Hippocampal formation (tissue), 2 donors: ENCODE measurements around the gene HBA1.
"Not testable (repeated sequence)": the region's sequence is repeated elsewhere in the genome, so short reads cannot be mapped to it uniquely, and the experiment has no call there.

Source experiments
- DNase-seq, 2 donors: peaks; one replicate each; lab custom pipeline; 2025; lab: John Stamatoyannopoulos, UW

HBA1 gene

GRCh38 chr16:176477-177382 lies at the start of gene HBA1:
Gene HBA1 (plus strand): TSS chr16:176680. CDS start chr16:176717, 37 bp downstream.
- DNase-seq: not testable (repeated sequence)

- no peak for DNase-seq
Measured at GRCh38 chr16:129075-129474, 47.4 kb upstream of the HBA1 start.

DNA sequence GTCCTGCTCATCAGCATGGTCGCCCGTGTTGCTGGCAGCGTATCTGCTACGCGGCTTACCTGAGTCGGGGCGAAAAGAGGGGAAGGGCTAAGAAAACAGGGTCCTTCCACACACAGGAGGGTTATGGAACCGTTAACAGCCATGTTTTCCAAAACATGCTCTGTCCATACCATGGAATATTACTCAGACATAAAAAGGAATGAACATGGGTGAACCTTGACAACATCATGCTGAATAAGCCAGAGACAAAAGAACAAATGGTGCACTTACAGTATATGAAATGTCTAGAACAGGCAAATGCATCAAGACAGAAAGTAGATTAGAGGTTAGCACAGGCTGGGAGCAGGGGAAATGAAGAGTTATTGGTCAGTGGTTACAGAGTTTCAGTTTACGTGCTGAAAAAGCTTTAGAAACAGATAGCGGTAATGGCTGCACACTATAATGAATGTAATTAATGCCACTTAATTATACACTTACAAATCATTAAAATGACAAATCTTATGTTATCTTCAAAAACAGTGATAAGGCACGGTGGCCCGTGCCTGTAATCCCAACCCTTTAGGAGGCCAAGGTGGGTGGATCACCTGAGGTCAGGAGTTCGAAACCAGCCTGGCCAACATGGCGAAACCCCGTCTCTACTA lies 45.8 kb upstream of the HBA1 start:
- no peak for DNase-seq

- DNase-seq: no peak
Measured at GRCh38 chr16:132120-132519, 44.4 kb upstream of the HBA1 start.

- DNase-seq: no peak
Measured at GRCh38 chr16:133716-134115, 42.8 kb upstream of the HBA1 start.

DNA sequence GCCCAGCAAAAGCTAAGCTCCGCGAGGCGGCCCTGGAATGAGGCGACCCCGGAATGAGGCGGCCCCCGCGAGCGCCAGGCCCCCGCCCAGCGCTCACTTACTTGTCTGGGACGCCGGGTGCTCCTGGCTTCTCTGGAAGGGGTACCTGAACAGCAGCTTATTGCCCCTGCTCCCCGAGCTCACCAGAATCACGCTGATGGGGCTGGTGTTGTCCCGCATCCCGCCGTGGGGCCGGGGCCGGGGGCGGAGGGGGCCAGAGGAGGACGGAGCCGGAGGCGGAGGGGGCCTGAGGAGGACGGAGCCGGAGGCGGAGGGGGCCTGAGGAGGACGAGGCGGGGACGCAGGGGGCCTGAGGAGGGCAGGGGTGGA lies 38.4 kb upstream of the HBA1 start:
- DNase-seq: no peak

DNA sequence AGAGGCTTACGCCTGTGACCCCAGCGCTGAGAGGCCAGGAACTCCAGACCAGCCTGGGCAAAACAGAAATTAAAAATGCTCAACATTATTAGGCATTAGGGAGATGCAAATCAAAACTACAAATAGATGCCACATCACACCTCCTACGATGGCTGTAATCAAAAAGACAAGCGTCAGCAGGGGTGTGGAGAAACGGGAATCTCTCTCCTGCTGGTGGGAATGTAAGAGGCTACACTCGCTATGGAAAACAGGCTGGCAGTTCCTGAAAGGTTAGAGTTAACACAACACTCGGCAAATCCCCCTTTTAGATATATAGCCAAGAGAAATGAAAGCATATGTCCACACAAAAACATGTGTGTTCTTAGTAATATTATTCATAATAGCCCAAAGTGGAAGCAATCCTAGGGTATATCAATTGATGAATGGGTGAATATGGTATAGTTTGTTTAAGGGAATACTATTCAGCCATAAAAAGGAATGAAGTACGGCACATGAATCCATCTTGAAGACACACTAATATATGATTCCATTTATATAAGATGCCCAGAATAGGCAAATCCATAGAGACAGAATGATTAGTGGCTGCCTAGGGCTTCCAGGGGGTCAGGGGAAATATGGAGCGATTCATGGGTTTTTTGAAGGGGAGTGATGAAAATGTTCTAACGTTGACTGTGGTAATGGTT lies 36.2 kb upstream of the HBA1 start:
- no peak for DNase-seq

DNA sequence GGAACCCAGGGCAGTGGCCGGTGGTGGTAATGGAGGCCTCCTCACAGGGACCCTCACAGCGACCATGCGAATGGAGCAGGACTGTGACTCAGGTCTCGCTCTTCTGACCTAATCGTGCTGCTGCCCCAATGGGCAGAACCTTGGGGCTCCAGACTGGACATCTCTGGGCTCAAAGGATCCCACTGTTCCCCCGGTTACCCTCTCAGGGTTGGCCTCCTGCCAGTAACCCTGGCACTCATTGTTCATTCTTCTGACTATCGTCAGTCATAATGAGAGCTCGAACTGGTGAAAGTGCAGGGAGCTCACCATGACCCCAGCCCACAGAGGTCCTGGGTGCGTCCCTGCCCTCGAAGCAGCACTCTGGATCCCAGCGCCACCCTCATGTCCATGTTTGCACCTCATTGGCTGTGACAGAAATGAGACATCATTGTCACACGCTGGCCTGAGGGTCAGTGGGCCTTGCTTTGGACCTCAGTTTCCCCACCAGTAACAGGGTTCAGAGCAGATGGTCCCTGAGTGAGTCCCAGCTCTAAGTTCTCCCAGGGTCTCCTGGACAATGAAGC lies 34.0 kb upstream of the HBA1 start:
- peak in 1 of 2 donors; percentile 12 for DNase-seq

DNA sequence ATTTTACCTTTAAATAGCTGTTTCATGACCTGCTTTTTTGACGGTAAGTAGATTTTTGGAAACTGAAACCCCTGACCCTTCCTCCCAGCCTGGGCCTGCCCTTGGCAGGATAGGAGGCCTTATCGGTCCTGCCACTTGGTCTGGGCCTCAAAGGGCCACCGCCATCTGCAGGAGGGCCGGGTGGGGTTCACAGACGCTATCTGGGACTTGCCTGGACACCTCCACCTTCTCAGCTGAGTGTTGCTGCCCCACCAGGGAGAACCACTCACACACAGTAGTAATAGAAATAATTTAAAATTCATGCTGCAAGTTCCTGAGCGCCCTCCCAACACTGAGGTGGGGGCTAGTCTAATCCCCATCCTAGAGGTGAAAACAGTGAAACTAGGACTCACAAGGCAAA lies 33.4 kb upstream of the HBA1 start:
- no peak for DNase-seq

- DNase-seq: no peak
Measured at GRCh38 chr16:143456-143855, 33.0 kb upstream of the HBA1 start.

DNA sequence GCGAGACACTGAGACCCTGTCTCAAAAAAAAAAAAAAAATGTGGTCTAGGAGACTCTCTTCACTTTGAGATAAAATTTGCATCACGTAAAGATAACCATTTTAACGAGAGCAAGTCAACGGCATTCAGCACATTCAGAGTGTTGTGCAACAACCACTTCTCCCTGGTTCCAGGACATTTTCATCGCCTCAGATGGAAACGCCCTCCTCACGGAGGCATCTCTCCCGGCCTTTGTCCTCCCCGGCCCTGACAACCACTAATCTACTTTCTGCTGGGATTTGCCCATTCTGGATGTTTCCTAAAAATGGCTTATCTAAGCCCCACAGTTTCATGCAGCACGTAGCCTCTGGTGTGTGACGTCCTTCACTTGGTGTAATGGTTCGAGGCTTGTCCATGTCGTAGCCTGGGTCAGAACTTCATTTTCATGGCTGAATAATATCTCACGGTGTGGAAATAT lies 31.7 kb upstream of the HBA1 start:
- DNase-seq: no peak

- no peak for DNase-seq
Measured at GRCh38 chr16:146646-147045, 29.8 kb upstream of the HBA1 start.

DNA sequence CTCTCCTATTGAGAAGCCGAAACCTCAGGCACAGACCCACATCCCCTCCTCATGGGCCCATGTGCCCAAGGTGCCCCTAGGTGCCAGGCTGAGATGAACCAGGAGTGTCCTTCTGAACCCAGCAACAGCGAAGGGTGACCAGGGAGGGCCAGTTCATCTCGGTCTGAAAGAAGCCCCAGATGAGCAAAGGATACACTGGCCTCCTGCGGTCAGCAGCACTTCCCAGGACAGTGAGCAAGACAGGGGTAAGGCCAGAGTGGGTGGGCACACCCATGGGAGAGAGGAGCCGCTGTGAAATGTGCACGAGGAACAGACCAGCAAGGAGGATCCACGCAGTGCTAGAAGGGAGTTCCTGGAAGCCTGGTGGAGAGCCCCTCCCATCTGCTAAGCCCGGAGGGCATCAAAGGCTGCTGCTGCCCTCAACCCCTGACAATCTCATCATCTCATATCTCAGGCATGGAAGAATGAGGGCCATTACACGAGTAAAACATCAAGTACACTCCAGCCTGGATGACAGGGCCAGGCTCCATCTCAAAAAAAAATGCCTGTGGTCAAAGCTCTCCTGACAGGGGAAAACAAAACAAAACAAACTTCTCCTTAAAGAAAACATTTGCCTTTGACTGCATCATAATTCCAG lies 27.3 kb upstream of the HBA1 start:
- no peak for DNase-seq

GRCh38 chr16:152141-153128 lies 24.0 kb upstream of the HBA1 start, which contains the start of gene HBZ:
Gene HBZ (plus strand): TSS chr16:152644. CDS start chr16:152910, 266 bp downstream.
- DNase-seq: no peak

DNA sequence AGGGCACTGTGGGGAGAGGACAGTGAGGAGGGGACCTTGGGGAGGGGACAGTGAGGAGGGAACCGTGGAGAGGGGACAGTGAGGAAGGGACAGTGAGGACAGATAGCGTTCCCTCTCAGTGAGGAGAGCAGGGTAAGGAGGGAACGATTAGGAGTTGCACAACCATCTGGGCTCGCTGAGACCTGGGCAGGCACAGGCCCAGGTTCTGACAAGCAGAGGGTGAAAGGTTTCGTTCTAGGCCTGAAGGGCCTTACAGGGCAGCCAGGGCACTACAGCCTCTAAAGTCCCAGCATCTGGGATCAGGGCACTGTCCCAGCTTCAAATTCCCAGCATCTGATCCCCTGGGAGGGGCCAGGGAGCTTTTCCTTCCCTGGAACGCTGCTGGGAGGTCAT lies 23.4 kb upstream of the HBA1 start:
- DNase-seq: not testable (repeated sequence)

GRCh38 chr16:153550-154216 lies 22.8 kb upstream of the HBA1 start:
- DNase-seq: not testable (repeated sequence)

GRCh38 chr16:154217-155030 lies 22.1 kb upstream of the HBA1 start:
- DNase-seq: no peak

DNA sequence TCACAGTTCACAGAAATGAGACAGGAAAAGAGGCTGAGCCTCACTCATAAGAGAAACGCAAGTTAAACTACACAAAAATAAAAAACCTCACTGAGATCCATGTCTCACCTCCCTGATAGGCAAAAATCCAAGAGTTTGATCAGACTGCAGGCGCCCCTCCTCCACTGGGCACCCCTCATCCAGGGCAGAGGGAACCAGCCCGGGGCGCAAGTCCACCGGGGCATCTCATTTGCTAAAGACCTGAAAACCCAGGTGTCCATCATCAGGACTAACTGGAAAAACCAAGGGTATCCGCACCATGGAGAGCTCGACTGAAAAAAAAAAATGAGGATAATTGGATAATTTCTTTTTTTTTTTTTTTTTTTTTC lies 21.5 kb upstream of the HBA1 start:
- DNase-seq: no peak
